HG03095 (cell line): ENCODE measurements around the gene E2F6.

Source experiments
- ATAC-seq: cut with Tn5 transposase; IDR thresholded peaks from one replicate; pipeline ENCODE4 v1.9.1; 2021; ENCODE audit warnings: moderate library complexity; ENCODE audit not compliant: unreplicated experiment

The E2F6 gene

DNA sequence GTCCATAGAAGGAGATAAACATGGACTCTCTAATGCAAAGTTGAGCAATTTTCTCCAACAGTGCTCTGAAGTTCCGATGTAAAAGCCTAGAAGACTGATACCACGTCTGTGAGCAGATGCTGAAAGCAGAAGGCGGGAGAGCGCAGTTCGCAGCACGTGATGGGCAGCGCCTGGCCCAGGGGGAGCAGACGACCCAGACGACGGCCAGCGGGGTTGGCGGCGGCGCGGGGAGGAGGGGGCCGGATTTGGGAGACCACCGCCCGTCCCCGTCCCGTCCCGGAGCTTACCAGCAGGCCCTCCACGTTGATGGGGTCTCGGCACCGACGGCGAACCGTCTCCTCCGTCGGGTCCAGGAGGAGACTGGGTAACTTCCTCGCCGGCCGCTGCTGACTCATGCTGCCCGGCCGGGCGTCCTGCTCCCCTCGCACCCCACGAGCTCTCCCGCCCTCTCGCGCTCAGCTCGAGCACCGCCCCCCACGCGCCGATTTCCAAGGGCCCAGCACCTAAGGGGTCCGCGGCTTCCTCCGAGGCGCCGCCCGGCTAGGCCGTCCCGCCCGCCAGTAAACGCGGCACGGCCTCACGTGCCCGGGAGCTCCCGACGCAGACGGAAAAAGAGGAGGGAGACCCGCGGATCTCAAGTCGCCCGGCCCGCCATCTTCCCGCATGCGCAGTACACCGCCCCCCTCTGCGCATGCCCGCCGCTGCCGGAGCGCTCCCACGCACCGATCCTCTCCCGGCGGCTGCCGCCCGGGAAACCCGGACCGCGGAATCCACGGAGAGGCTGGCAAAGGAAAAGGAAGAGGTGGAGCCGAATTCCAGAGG is at the start of gene E2F6:
TSS of gene E2F6 (minus strand) at position 677 of the 822 bp plus-strand sequence. CDS start at position 395, 282 bp downstream.
- ATAC-seq: peak; percentile 53

GRCh38 chr2:11515490-11515981 is 49.6 kb upstream of the E2F6 start:
- no peak for ATAC-seq

GRCh38 chr2:11514904-11515303 is 48.9 kb upstream of the E2F6 start:
- no peak for ATAC-seq

DNA sequence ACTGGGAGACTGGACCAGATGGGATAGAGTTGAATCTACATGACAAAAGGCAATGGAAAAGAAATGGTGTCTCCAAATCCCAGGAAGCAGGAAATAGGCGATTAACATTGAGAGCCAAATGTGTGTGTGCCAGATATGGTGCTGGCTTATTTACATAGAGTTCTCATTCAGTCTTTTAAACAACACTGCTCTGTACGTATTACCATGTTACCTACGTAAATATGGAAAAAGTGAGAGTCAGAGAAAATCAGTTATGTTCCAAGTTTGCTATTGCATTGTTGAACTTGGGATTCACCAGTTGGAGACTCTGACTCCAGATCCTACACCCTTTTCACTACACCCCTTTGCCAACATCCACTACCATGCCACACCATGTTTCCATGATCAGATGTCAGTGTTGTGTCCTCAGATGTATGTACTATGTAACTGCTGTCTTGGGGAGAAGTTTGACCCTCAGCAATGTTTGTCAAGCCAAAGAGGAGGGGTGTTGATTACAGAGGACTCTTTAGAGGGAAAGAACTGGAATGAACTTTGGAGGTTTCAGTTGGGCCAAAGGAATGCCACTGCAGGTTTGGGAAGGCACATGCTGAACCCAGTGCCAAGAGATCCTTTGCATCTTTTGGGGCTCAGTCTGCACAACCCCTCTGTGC is 48.2 kb upstream of the E2F6 start:
- ATAC-seq: no peak

- ATAC-seq: no peak
These were observed 47.4 kb upstream of the E2F6 start for GRCh38 chr2:11513319-11513718.

GRCh38 chr2:11512431-11512830 is 46.5 kb upstream of the E2F6 start:
- no peak for ATAC-seq

DNA sequence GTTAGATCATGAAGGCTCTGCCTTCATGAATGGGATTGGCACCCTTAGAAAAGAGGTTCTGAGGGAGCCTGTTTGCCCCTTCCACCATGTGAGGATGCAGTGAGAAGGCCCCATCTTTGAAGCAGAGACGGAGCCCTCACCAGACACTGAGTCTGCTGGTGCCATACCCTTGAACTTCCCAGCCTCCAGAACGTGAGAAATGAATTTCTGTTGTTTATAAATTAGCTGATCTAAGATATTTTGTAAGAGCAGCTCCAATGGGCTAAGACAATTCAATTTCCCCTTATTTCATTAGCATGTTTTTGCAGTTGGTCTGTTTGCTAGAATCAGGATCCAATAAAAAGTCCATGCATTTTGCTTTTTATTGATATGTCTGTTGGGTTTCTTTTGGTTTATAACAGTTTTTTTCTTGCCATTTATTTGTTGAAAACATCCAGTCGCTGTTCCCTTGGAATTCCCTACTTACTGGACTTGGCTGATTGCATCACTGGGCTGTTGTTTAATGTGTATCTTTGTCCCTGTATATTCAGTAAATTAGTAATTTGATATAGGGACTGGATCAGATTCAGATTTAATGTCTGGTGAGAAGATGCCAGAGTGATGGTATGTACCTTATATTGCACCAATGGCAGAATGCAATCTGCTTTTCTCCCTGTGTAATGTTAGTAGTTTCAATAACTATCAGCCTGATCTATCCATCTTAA is 43.8 kb upstream of the E2F6 start:
- ATAC-seq: no peak

DNA sequence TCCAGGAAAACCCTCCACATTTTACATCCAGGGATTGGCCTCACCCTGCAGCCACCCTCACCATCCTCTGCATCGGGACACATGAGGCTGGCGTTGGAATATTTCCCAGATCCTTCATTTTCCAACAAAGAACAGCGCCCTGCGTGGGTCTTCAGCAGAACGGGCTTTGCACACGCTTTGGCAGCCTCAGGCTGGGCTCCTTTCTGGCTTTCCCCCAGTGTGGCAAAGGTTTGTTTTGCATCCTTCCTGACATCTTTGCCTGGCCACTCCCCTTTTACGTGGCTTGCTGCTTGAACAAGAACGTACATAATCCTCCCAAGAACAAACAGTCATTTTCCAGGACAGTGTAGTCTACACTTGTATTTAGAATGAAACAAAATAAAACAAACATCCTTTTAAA is 42.3 kb upstream of the E2F6 start:
- ATAC-seq: no peak

GRCh38 chr2:11507517-11507916 is 41.6 kb upstream of the E2F6 start:
- no peak for ATAC-seq

DNA sequence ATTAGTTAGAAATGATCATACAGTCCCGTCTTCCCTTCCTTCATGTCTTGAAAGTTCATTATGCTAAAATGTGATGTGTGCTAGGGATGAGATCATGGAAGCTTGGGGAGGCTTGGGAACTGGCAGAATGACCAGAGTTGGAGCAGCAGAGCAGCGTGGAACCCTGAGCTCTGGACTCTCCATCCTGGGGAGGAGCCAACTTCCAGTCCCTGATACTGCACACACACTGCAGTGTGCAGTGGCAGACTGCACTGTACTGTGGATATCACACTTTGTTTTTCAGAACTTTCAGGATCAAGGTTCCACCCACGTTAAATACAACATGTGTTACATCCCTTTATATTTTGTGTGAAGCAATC is 40.6 kb upstream of the E2F6 start:
- no peak for ATAC-seq

GRCh38 chr2:11505652-11506610 is 40.0 kb upstream of the E2F6 start:
- no peak for ATAC-seq

DNA sequence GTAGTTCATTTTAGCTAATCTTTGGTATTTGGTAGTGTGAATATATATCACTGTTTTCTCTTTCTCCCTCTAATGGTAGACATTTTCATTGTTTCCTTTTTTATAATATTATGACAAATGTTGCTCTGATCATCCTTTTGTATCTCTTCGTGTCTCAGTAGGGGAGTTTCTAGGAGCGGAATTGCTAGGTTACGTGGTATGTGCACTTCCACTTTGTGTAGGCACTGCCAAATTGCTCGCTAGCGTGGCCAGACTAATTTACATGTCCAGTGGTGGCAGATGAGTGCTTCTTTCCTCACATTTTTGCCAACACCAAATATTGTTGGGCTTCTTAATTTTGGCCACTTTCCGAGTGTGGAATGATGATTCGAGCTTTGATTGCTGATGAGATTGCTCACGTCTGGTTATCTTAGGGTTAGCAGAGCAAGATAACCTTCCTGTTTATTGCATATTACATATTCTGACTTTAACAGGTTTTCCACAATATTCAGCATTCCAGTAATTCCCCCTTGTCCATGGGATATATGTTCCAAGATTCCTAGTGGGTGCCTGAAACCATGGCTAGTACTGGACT is 37.5 kb upstream of the E2F6 start:
- ATAC-seq: no peak

DNA sequence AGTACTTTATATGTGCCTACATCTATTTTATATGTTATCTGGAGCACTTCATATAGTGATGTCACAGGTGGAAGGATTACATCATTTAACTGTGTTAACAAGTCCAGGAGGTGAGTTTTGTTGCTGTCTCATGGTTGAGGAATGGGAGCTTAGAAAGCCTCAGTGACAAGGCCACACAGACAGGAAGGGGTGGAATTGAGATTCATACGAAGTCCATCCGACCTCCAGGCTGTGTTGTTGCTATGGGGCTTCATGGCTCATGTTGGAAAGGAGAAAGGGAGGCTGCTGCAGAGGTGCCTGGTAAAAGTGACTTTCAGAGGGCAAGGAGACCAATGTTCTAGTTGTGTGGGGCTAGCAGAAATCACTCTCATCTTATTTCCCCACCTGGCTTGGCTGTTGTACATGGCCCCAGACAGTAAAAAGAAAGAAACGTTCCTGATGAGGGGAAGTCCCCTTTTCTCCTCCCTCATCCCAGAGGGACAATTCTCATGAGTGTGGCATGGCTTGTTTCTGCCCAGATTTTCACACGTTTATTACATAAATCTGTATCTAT is 36.9 kb upstream of the E2F6 start:
- no peak for ATAC-seq

GRCh38 chr2:11500702-11501303 is 34.8 kb upstream of the E2F6 start:
- ATAC-seq: no peak

DNA sequence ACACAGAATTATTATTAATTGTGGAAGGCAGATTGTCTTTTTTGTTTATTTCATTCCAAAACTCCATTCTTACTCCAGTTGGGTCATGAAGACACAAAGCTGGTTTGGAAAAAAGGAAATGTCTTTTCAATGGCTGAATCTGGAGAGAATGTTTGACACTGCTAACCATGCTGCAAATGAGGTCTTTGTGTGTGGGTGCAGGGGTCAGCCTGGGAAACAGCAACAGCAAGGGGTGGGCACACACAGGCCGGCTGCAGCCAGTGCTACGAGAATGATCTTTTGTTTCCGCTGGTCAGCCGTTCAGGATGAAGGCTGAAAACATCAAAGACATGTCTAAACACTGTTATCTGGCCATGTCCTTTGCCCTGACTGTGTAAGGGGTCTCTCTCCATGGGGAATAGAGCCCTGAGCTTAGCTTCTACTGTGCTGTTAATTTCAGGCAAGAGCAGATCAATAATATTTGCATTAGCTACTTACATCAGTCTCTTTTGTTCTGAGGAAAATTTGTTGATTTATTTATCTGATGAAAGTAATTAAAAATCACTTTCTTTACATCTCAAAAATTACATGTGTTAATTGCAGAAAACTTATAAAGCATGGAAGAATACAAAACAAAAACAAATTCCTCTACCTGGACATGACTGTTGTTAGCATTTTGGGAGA is 33.3 kb upstream of the E2F6 start:
- ATAC-seq: no peak

DNA sequence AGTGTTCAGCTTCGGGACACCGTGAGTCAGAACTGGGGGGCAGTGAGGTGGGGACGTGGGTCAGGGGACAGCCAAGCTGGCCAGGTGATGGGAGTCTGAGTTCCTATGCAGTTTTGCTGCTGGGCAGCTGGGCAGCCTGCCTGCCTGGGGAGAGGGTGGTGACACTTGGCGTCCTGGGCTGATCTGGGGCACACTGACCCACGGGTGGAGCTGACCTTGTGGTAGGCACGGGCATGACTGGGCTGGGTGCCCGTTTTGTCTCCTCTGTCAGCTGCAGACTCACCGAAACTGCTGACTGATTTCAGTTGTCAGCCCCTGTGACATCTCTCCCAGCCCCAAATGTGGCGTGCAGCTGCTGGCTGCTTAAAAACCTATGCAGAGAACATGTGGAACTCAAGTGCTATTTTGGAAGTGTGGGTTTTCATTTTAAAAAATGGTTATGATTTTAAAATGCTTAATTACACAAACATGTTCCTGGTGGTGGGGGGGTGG is 32.6 kb upstream of the E2F6 start:
- ATAC-seq: peak; percentile 92

GRCh38 chr2:11495844-11496681 is 30.1 kb upstream of the E2F6 start:
- no peak for ATAC-seq

GRCh38 chr2:11494310-11494709 is 28.3 kb upstream of the E2F6 start:
- ATAC-seq: no peak
